ENCODE measurements around the gene AKAP9.
"Not testable (repeated sequence)": the region's sequence is repeated elsewhere in the genome, so short reads cannot be mapped to it uniquely, and the experiment has no call there.

DNA sequence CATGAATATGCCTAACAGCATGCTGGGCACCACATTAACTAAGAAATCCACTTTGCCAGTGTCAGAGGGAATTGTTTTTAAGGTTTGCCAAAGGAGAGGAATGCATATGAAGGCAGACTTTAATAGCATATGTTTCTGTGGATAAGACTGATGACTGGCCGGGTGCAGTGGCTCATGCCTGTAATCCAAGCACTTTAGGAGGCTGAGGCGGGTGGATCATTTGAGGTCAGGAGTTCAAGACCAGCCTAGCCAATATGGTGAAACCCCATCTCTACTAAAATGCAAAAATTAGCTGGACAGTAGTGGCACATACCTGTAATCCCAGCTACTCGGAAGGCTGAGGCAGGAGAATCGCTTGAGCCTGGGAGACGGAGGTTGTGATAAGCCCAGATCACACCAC lies 47.0 kb upstream of the AKAP9 start:
- TF ChIP-seq, protein P1, sequence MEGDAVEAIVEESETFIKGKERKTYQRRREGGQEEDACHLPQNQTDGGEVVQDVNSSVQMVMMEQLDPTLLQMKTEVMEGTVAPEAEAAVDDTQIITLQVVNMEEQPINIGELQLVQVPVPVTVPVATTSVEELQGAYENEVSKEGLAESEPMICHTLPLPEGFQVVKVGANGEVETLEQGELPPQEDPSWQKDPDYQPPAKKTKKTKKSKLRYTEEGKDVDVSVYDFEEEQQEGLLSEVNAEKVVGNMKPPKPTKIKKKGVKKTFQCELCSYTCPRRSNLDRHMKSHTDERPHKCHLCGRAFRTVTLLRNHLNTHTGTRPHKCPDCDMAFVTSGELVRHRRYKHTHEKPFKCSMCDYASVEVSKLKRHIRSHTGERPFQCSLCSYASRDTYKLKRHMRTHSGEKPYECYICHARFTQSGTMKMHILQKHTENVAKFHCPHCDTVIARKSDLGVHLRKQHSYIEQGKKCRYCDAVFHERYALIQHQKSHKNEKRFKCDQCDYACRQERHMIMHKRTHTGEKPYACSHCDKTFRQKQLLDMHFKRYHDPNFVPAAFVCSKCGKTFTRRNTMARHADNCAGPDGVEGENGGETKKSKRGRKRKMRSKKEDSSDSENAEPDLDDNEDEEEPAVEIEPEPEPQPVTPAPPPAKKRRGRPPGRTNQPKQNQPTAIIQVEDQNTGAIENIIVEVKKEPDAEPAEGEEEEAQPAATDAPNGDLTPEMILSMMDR (IDR thresholded peaks at IDR 0.05; ENCODE audit: insufficient read depth, low read length) = not testable (repeated sequence)
- TF ChIP-seq POLR2AphosphoS5 (IDR thresholded peaks at IDR 0.05; ENCODE audit: low read depth); GABPA (IDR thresholded peaks at IDR 0.05; ENCODE audit: low read depth); SPI1 (IDR thresholded peaks at IDR 0.05; ENCODE audit: borderline replicate concordance, low read depth): not testable (repeated sequence)
- TF ChIP-seq, protein P2, sequence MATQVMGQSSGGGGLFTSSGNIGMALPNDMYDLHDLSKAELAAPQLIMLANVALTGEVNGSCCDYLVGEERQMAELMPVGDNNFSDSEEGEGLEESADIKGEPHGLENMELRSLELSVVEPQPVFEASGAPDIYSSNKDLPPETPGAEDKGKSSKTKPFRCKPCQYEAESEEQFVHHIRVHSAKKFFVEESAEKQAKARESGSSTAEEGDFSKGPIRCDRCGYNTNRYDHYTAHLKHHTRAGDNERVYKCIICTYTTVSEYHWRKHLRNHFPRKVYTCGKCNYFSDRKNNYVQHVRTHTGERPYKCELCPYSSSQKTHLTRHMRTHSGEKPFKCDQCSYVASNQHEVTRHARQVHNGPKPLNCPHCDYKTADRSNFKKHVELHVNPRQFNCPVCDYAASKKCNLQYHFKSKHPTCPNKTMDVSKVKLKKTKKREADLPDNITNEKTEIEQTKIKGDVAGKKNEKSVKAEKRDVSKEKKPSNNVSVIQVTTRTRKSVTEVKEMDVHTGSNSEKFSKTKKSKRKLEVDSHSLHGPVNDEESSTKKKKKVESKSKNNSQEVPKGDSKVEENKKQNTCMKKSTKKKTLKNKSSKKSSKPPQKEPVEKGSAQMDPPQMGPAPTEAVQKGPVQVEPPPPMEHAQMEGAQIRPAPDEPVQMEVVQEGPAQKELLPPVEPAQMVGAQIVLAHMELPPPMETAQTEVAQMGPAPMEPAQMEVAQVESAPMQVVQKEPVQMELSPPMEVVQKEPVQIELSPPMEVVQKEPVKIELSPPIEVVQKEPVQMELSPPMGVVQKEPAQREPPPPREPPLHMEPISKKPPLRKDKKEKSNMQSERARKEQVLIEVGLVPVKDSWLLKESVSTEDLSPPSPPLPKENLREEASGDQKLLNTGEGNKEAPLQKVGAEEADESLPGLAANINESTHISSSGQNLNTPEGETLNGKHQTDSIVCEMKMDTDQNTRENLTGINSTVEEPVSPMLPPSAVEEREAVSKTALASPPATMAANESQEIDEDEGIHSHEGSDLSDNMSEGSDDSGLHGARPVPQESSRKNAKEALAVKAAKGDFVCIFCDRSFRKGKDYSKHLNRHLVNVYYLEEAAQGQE (IDR thresholded peaks at IDR 0.05; ENCODE audit: insufficient replicate concordance, low read depth) = not testable (repeated sequence)

Measured in HL-60 (cell line).